HTERT RPE-1 (cell line): ENCODE data around the gene MGST3.
"Not testable (repeated sequence)": the region's sequence is repeated elsewhere in the genome, so short reads cannot be mapped to it uniquely, and the experiment has no call there.

Experiments
- in situ Hi-C: fragments of 300-500 bp; cut with MboI; formaldehyde crosslinking; loops from 4 replicates; pipeline ENCODE4 v1.14.3; 2020; ENCODE audit warnings: low sequenced_read_pairs

The MGST3 gene

GRCh38 chr1:165695031-165695430 is 64.0 kb downstream of the MGST3 start:
- in situ Hi-C loops = no loop called here

GRCh38 chr1:165696625-165697100 is 65.6 kb downstream of the MGST3 start:
- in situ Hi-C loops = no loop called here

- in situ Hi-C loops = no loop called here
Measured at GRCh38 chr1:165697491-165697880, 66.5 kb downstream of the MGST3 start.

- in situ Hi-C loops = no loop called here
Measured at GRCh38 chr1:165697881-165698760, 67.1 kb downstream of the MGST3 start, which contains the start of gene ALDH9A1. ALDH9A1 (minus strand) TSS chr1:165698562; CDS start chr1:165698558, 4 bp downstream.

- in situ Hi-C loops = no loop called here
Measured at GRCh38 chr1:165698761-165699052, 67.7 kb downstream of the MGST3 start.

- in situ Hi-C loops = no loop called here
Measured at GRCh38 chr1:165699577-165699976, 68.5 kb downstream of the MGST3 start.

- in situ Hi-C loops = not testable (repeated sequence)
Measured at GRCh38 chr1:165701922-165702321, 70.9 kb downstream of the MGST3 start.

- in situ Hi-C loops = no loop called here
Measured at GRCh38 chr1:165703648-165704047, 72.6 kb downstream of the MGST3 start.
